HCT116 (cell line): ENCODE data around the gene TMEM151A. TPM values are rescaled to one million over a fixed set of nuclear protein-coding genes. Genes with fewer than 3 reads are reported as not detected.

Experiments used
- ATAC-seq: fragments of 200-7000 bp; cut with Tn5 transposase; 2 replicates; pipeline ENCODE4 v1.9.1; 2020; ENCODE audit warnings: mild to moderate bottlenecking, moderate library complexity
- BruUV-seq: library from RNA; stranded (reverse); fragments of 400-500 nt; replicated peaks from 2 replicates; lab custom pipeline; 2021; lab: Mats Ljungman, UMichigan
- CTCF ChIA-PET: fragments of 300-600 bp; sonication (Branson Sonifier 250); formaldehyde crosslinking; loops from one replicate; lab custom pipeline; 2021; ENCODE audit warnings: antibody characterized with exemption; lab: Charles Lee
- POLR2A ChIA-PET: fragments of 300-600, 350-600 bp; sonication (Branson Sonifier 250); formaldehyde crosslinking; loops from one replicate; lab custom pipeline; 2021; ENCODE audit warnings: antibody characterized with exemption; lab: Charles Lee
- RAD21 ChIA-PET, 2 experiments: fragments of 300-600 bp; sonication (Branson Sonifier 250); formaldehyde crosslinking; loops; one replicate each; lab custom pipeline; 2023; ENCODE audit warnings: low total read pairs in 2 of 2; ENCODE audit not compliant: uncharacterized antibody in 2 of 2, unreplicated experiment in 2 of 2, low non-redundant PET in 1 of 2; lab: Charles Lee
- DNase-seq: peaks from one replicate; pipeline ENCODE4 v3.0.0-alpha.2; 2010; ENCODE audit warnings: low read depth, low spot score
- H2AFZ ChIP-seq: fragments of 200-600 bp; shearing (Covaris generic), sonication (generic); 2 replicates; pipeline ENCODE4 v1.6.1; 2017; ENCODE audit warnings: low read depth, mixed run types, mixed read lengths, antibody characterized with exemption, low read length; ENCODE audit not compliant: poor library complexity, severe bottlenecking
- H3K27ac ChIP-seq: 2 replicates; pipeline ENCODE4 v1.5.1; 2012; ENCODE audit warnings: low read depth, low read length
- H3K27me3 ChIP-seq: fragments of 200-600 bp; sonication (generic); 2 replicates; pipeline ENCODE4 v1.6.1; 2016; ENCODE audit warnings: mixed run types, low read length, mixed read lengths; ENCODE audit not compliant: insufficient read depth
- H3K36me3 ChIP-seq, 2 experiments: fragments of 200-500 bp in 1 of 2; fragments of 200-600 bp in 1 of 2; sonication (Bioruptor generic) in 1 of 2; sonication (generic) in 1 of 2; 2 replicates each; pipeline versions ENCODE4 v1.5.1 to v1.6.1; 2014 to 2016; ENCODE audit warnings: low read length in 2 of 2, inconsistent platforms in 1 of 2, mixed read lengths in 1 of 2, mixed run types in 1 of 2; ENCODE audit not compliant: insufficient read depth in 2 of 2, control insufficient read depth in 1 of 2
- H3K4me1 ChIP-seq, 2 experiments: fragments of 200-600 bp in 1 of 2; sonication (generic) in 1 of 2; 2 replicates each; pipeline versions ENCODE4 v1.5.1 to v1.6.1; 2012 to 2017; ENCODE audit warnings: low read length in 2 of 2, inconsistent platforms in 1 of 2, mild to moderate bottlenecking in 1 of 2, mixed read lengths in 1 of 2, mixed run types in 1 of 2, moderate library complexity in 1 of 2; ENCODE audit not compliant: insufficient read depth in 2 of 2, control insufficient read depth in 1 of 2
- H3K4me2 ChIP-seq: fragments of 200-600 bp; sonication (generic); 2 replicates; pipeline ENCODE4 v1.6.1; 2017; ENCODE audit warnings: mixed run types, low read length, mixed read lengths
- H3K4me3 ChIP-seq, 2 experiments: fragments of 200-600 bp in 1 of 2; sonication (generic) in 1 of 2; replicated peaks in 1 of 2; 2 replicates each; pipeline ENCODE4 v1.5.1; 2011 to 2016; ENCODE audit warnings: low read length in 2 of 2, control low read depth in 1 of 2, low read depth in 1 of 2, mild to moderate bottlenecking in 1 of 2, mixed read lengths in 1 of 2, mixed run types in 1 of 2
- H3K79me2 ChIP-seq: fragments of 200-600 bp; sonication (generic); 2 replicates; pipeline ENCODE4 v1.6.1; 2017; ENCODE audit warnings: mild to moderate bottlenecking, mixed run types, low read length, moderate library complexity, mixed read lengths; ENCODE audit not compliant: insufficient read depth
- H3K9ac ChIP-seq: fragments of 200-600 bp; sonication (generic); 2 replicates; pipeline ENCODE4 v1.6.1; 2016; ENCODE audit warnings: low read length, mixed read lengths
- H3K9me2 ChIP-seq: fragments of 200-600 bp; sonication (generic), shearing (Covaris generic); 2 replicates; pipeline ENCODE4 v1.6.1; 2017; ENCODE audit warnings: mixed run types, mild to moderate bottlenecking, moderate library complexity; ENCODE audit not compliant: insufficient read depth
- H3K9me3 ChIP-seq, 2 experiments: fragments of 200-500 bp in 1 of 2; fragments of 200-600 bp in 1 of 2; sonication (Bioruptor generic) in 1 of 2; sonication (generic) in 1 of 2; 2 replicates each; pipeline ENCODE4 v1.6.1; 2014 to 2017; ENCODE audit warnings: low read length in 2 of 2, mixed read lengths in 2 of 2, inconsistent platforms in 1 of 2, low read depth in 1 of 2, mild to moderate bottlenecking in 1 of 2, mixed run types in 1 of 2, moderate library complexity in 1 of 2; ENCODE audit not compliant: control insufficient read depth in 1 of 2, insufficient read depth in 1 of 2
- H4K20me1 ChIP-seq: fragments of 200-600 bp; sonication (generic), shearing (Covaris generic); 2 replicates; pipeline ENCODE4 v1.6.1; 2017; ENCODE audit warnings: mixed run types, mild to moderate bottlenecking, moderate library complexity; ENCODE audit not compliant: insufficient read depth
- CEBPB ChIP-seq: IDR thresholded peaks from 2 replicates; pipeline ENCODE4 v1.6.1; 2012; ENCODE audit warnings: low read depth
- EGR1 ChIP-seq: IDR thresholded peaks from 2 replicates; pipeline ENCODE4 v1.6.1; 2012; ENCODE audit warnings: low read depth
- ELF1 ChIP-seq: IDR thresholded peaks from 2 replicates; pipeline ENCODE4 v1.6.1; 2012; ENCODE audit warnings: low read depth, borderline replicate concordance
- EZH2 ChIP-seq: fragments of 200-600 bp; sonication (generic); IDR thresholded peaks from 2 replicates; pipeline ENCODE4 v1.6.1; 2017; ENCODE audit warnings: antibody characterized with exemption, mixed run types
- EZH2phosphoT487 ChIP-seq: fragments of 200-600 bp; IDR thresholded peaks from 2 replicates; pipeline ENCODE4 v1.6.1; 2018; ENCODE audit warnings: antibody characterized with exemption, borderline replicate concordance
- FOSL1 ChIP-seq: IDR thresholded peaks from 2 replicates; pipeline ENCODE4 v1.6.1; 2012; ENCODE audit warnings: low read depth
- JUND ChIP-seq: IDR thresholded peaks from 2 replicates; pipeline ENCODE4 v1.6.1; 2012
- POLR2A ChIP-seq: IDR thresholded peaks from 2 replicates; pipeline ENCODE4 v1.7.0; 2011; ENCODE audit warnings: borderline replicate concordance; ENCODE audit not compliant: insufficient read depth, insufficient read length; ENCODE audit errors: extremely low read depth
- POLR2AphosphoS5 ChIP-seq: IDR thresholded peaks from 2 replicates; pipeline ENCODE4 v1.6.1; 2011; ENCODE audit warnings: mild to moderate bottlenecking, low read depth, low read length, moderate library complexity
- RAD21 ChIP-seq: IDR thresholded peaks from 2 replicates; pipeline ENCODE4 v1.6.1; 2012; ENCODE audit warnings: low read depth, mild to moderate bottlenecking
- SIN3A ChIP-seq: IDR thresholded peaks from 2 replicates; pipeline ENCODE4 v1.6.1; 2012; ENCODE audit warnings: low read depth
- SP1 ChIP-seq: IDR thresholded peaks from 2 replicates; pipeline ENCODE4 v1.6.1; 2012; ENCODE audit warnings: low read depth
- SRF ChIP-seq: IDR thresholded peaks from 2 replicates; pipeline ENCODE4 v1.6.1; 2012; ENCODE audit warnings: low read depth
- TCF7L2 ChIP-seq: IDR thresholded peaks from 2 replicates; pipeline ENCODE4 v1.7.0; 2011; ENCODE audit warnings: borderline replicate concordance, inconsistent platforms; ENCODE audit not compliant: insufficient read depth, insufficient read length; ENCODE audit errors: extremely low read depth
- YY1 ChIP-seq: IDR thresholded peaks from 2 replicates; pipeline ENCODE4 v1.6.1; 2011; ENCODE audit warnings: low read length, low read depth, moderate library complexity, mild to moderate bottlenecking; ENCODE audit not compliant: insufficient replicate concordance; ENCODE audit errors: extremely low read depth
- ZBTB33 ChIP-seq: IDR thresholded peaks from 2 replicates; pipeline ENCODE4 v1.6.1; 2011; ENCODE audit warnings: mild to moderate bottlenecking, low read length, moderate library complexity; ENCODE audit not compliant: insufficient replicate concordance; ENCODE audit errors: extremely low read depth
- intact Hi-C: fragments of 100-400 bp; cut with micrococcal nuclease; formaldehyde crosslinking; loops from 2 replicates; pipeline ENCODE4 v1.10.0; 2022
- total RNA-seq: library from RNA; stranded (reverse); gene quantifications from one replicate; pipeline ENCODE4 v1.2.1, GENCODE V29; 2021; ENCODE audit not compliant: unreplicated experiment
- TF ChIP-seq, protein P1 (sequence below): IDR thresholded peaks from 2 replicates; pipeline ENCODE4 v1.6.1; 2012
- TF ChIP-seq, protein P2 (sequence below): IDR thresholded peaks from 2 replicates; pipeline ENCODE4 v1.6.1; 2012; ENCODE audit warnings: low read depth
- TF ChIP-seq, protein P3 (sequence below), 3 experiments: fragments of 200-600 bp in 1 of 3; sonication (generic) in 1 of 3; IDR thresholded peaks in 2 of 3; conservative IDR thresholded peaks in 1 of 3; 2 replicates each; pipeline ENCODE4 v1.5.1; 2012 to 2017; ENCODE audit warnings: low read depth in 2 of 3, low read length in 2 of 3, antibody characterized with exemption in 1 of 3, borderline replicate concordance in 1 of 3, control low read depth in 1 of 3, mild to moderate bottlenecking in 1 of 3, mixed read lengths in 1 of 3, mixed run types in 1 of 3, moderate library complexity in 1 of 3; ENCODE audit not compliant: insufficient read depth in 1 of 3

Gene TMEM151A
- total RNA-seq, 1 experiment from 2014 or later, result 5.9 TPM

DNA sequence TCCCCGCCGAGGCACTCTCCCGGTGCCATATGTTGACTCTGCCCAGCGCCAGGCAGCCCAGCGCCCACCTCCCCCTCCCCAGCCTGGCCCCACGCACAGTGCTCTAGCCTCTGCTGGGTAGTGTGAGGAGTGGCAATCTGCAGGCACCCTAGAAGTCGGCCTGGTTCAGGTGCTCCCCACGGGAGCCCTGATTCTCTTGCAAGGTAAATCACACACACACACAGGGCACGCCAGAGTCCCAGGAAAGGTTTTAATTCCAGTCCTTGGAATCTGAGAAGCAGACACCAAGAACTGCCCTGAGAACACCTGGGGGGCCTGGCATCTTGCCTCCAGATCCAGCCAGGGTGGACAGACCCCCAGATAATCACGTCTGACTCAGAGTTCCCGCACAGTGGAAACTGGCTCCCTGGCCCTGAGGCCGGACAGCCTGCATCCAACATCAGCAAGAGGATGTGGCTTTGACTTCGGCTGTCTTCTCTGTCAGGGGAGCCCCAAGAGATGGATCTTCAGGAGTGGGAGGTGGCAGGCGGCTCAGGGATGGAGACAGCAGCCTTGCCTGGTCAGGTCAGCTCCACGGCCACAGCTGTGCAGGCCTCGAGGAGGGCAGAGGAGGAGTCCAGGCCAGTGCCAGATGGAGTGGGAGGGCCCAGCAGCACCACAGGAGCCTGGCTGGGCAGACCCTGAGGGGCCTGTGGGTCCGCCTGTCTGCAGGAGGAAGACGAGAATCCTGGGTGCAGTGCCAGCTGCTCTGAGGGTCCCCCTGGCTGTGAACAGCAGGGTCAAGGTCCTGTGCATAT, 45.6 kb downstream of the TMEM151A start:
- no peaks in the 10 kb centered on the region for H3K9me2 ChIP-seq
- peak overlapping the region; percentile 95 for H3K4me2 ChIP-seq
- TF ChIP-seq, protein P1, sequence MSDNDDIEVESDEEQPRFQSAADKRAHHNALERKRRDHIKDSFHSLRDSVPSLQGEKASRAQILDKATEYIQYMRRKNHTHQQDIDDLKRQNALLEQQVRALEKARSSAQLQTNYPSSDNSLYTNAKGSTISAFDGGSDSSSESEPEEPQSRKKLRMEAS, result no peak
- TF ChIP-seq POLR2AphosphoS5, result no peak
- no peak for TF ChIP-seq POLR2A
- TF ChIP-seq ELF1, result no peak
- TF ChIP-seq, protein P2, sequence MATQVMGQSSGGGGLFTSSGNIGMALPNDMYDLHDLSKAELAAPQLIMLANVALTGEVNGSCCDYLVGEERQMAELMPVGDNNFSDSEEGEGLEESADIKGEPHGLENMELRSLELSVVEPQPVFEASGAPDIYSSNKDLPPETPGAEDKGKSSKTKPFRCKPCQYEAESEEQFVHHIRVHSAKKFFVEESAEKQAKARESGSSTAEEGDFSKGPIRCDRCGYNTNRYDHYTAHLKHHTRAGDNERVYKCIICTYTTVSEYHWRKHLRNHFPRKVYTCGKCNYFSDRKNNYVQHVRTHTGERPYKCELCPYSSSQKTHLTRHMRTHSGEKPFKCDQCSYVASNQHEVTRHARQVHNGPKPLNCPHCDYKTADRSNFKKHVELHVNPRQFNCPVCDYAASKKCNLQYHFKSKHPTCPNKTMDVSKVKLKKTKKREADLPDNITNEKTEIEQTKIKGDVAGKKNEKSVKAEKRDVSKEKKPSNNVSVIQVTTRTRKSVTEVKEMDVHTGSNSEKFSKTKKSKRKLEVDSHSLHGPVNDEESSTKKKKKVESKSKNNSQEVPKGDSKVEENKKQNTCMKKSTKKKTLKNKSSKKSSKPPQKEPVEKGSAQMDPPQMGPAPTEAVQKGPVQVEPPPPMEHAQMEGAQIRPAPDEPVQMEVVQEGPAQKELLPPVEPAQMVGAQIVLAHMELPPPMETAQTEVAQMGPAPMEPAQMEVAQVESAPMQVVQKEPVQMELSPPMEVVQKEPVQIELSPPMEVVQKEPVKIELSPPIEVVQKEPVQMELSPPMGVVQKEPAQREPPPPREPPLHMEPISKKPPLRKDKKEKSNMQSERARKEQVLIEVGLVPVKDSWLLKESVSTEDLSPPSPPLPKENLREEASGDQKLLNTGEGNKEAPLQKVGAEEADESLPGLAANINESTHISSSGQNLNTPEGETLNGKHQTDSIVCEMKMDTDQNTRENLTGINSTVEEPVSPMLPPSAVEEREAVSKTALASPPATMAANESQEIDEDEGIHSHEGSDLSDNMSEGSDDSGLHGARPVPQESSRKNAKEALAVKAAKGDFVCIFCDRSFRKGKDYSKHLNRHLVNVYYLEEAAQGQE, result no peak
- no peak for TF ChIP-seq SRF
- TF ChIP-seq EGR1, result no peak
- TF ChIP-seq EZH2phosphoT487, result no peak
- no peak for TF ChIP-seq YY1
- no peak for TF ChIP-seq RAD21
- TF ChIP-seq SP1, result no peak
- TF ChIP-seq JUND, result no peak
- TF ChIP-seq, protein P3, sequence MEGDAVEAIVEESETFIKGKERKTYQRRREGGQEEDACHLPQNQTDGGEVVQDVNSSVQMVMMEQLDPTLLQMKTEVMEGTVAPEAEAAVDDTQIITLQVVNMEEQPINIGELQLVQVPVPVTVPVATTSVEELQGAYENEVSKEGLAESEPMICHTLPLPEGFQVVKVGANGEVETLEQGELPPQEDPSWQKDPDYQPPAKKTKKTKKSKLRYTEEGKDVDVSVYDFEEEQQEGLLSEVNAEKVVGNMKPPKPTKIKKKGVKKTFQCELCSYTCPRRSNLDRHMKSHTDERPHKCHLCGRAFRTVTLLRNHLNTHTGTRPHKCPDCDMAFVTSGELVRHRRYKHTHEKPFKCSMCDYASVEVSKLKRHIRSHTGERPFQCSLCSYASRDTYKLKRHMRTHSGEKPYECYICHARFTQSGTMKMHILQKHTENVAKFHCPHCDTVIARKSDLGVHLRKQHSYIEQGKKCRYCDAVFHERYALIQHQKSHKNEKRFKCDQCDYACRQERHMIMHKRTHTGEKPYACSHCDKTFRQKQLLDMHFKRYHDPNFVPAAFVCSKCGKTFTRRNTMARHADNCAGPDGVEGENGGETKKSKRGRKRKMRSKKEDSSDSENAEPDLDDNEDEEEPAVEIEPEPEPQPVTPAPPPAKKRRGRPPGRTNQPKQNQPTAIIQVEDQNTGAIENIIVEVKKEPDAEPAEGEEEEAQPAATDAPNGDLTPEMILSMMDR (IDR thresholded peaks at IDR 0.05 in 2 of 3, conservative IDR thresholded peaks at IDR 0.05 in 1 of 3; ENCODE audit: borderline replicate concordance in 1 of 3, insufficient read depth in 1 of 3, low read depth in 2 of 3, low read length in 2 of 3), result no peak
- no peak for TF ChIP-seq EZH2
- TF ChIP-seq ZBTB33, result no peak
- TF ChIP-seq FOSL1, result no peak
- TF ChIP-seq CEBPB, result no peak
- no peak for TF ChIP-seq TCF7L2
- no peak for TF ChIP-seq SIN3A
- peak overlapping the region; percentile 95 for H3K9ac ChIP-seq
- CTCF ChIA-PET, result interaction anchor here (0.7 to 2.3 kb wide), 2 partner anchors 25 to 51 kb away, joined by 3 to 11 read pairs; no protein-coding TSS in a partner anchor
- RAD21 ChIA-PET, result no interaction called here
- H3K4me1 ChIP-seq, result peaks cover 16 to 36% of the 10 kb centered on the region in 2 experiments
- H4K20me1 ChIP-seq, result no peaks in the 10 kb centered on the region
- peak overlapping the region in 1 of 2 experiments; percentile 70; a peak in 1 of 4 replicates for H3K4me3 ChIP-seq
- H2AFZ ChIP-seq, result no peak overlapping the region
- POLR2A ChIA-PET, result no interaction called here
- intact Hi-C loops, result loop anchor here (2.0 kb wide), 1 partner anchor 114 kb away; no protein-coding TSS in a partner anchor
- ATAC-seq (no peak), DNase-seq (no peak)
- peaks cover 14 to 20% of the 10 kb centered on the region in 2 experiments; a peak in 3 of 4 replicates for H3K36me3 ChIP-seq
- no peaks in the 10 kb centered on the region for H3K9me3 ChIP-seq
- no peaks in the 10 kb centered on the region for H3K27me3 ChIP-seq
- no TSS peak for BruUV-seq
- peak overlapping the region; percentile 89 for H3K27ac ChIP-seq
- H3K79me2 ChIP-seq, result peaks cover 16% of the 10 kb centered on the region; the same call in 1 of the 2 replicates
